Measurements from ENCODE around the gene DAD1.

Gene DAD1

DNA sequence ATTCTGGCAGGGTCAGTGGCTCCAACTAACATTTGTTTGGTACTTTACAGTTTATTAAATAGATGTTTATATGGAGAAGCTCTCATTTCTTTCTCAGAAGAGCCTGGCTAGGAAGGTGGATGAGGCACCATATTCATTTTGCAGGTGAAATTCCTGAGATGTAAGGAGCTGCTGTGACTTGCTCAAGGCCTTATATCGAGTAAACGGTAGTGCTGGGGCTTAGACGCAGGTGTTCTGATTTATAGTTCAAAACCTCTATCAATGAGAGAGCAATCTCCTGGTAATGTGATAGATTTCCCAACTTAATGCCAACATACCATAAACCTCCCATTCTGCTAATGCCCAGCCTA lies 42.3 kb downstream of the DAD1 start:
- TF ChIP-seq TAF1 (IDR thresholded peaks at IDR 0.05; ENCODE audit: borderline replicate concordance, insufficient read depth, low read length) (no peak), REST (IDR thresholded peaks at IDR 0.05; ENCODE audit: insufficient read depth in 1 of 2, low read depth in 2 of 2, low read length in 2 of 2) (no peak), FOXP2 (optimal IDR thresholded peaks at IDR 0.05; ENCODE audit: borderline replicate concordance, extremely low read depth, extremely low read length, insufficient read depth) (no peak), POLR2AphosphoS5 (IDR thresholded peaks at IDR 0.05; ENCODE audit: low read depth, low read length) (no peak), SIN3A (IDR thresholded peaks at IDR 0.05; ENCODE audit: borderline replicate concordance, insufficient read depth, low read length) (no peak)

DNA sequence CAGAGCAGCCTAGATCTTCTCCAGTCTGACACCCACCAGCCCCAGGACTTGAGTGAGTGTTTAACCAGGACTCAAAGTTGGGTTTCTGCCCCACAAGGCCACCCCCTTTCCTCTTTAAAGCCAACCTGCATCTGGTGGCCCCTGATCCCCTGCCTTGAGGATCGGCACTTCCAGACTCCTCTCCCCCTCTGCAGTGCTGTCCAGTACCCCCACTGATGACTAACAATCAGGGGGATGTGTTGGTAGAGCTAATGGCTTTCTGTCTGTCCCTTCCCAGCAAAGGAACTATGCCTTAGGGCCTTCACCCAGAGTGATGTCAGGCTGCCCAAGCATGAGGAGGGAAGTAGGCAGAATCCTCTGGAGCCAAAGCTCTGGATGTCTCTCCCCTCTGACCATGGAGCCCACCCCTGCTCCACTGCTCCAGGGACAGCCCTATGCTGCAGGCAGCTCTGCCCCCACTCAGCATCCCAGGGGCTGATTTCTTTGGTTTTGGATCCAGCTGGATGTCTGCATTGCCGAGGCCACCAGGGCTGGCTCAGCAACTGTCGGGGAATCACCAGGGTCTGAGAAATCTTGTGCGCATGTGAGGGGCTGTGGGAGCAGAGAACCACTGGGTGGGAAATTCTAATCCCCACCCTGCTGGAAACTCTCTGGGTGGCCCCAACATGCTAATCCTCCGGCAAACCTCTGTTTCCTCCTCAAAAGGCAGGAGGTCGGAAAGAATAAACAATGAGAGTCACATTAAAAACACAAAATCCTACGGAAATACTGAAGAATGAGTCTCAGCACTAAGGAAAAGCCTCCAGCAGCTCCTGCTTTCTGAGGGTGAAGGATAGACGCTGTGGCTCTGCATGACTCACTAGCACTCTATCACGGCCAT lies 42.9 kb downstream of the DAD1 start:
- TF ChIP-seq TAF1 (IDR thresholded peaks at IDR 0.05; ENCODE audit: borderline replicate concordance, insufficient read depth, low read length): no peak
- TF ChIP-seq REST (IDR thresholded peaks at IDR 0.05; ENCODE audit: insufficient read depth in 1 of 2, low read depth in 2 of 2, low read length in 2 of 2): no peak
- TF ChIP-seq POLR2AphosphoS5 (IDR thresholded peaks at IDR 0.05; ENCODE audit: low read depth, low read length): no peak
- no peak for TF ChIP-seq SIN3A (IDR thresholded peaks at IDR 0.05; ENCODE audit: borderline replicate concordance, insufficient read depth, low read length)
- TF ChIP-seq FOXP2 (optimal IDR thresholded peaks at IDR 0.05; ENCODE audit: borderline replicate concordance, extremely low read depth, extremely low read length, insufficient read depth): no peak

DNA sequence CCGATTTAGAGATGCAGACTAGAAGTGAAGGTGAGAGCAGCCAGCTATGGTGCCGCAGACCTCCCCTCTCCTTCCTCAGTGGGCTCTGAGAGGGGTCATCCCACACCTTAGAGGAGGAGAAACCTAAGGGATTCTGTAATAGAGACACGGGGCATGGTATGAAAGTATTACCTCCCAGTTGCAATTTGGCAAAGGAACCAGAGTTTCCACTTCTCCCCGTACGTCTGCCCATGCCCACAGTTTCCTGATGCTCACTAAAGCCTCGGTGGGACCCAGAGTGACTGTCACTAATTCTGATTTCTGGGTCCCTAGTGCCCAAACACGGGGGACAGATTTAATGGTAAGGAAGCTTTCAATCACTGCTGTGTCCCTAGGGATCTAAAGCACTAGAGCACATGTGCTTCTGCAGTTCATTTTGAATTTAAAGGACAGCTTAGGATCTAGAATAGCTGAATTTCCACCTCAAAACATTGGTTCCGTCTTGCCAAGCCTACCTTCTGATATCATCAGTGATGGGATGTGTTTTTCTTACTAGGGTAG lies 44.1 kb downstream of the DAD1 start:
- TF ChIP-seq SIN3A (IDR thresholded peaks at IDR 0.05; ENCODE audit: borderline replicate concordance, insufficient read depth, low read length): no peak
- TF ChIP-seq POLR2AphosphoS5 (IDR thresholded peaks at IDR 0.05; ENCODE audit: low read depth, low read length): no peak
- no peak for TF ChIP-seq TAF1 (IDR thresholded peaks at IDR 0.05; ENCODE audit: borderline replicate concordance, insufficient read depth, low read length)
- no peak for TF ChIP-seq FOXP2 (optimal IDR thresholded peaks at IDR 0.05; ENCODE audit: borderline replicate concordance, extremely low read depth, extremely low read length, insufficient read depth)
- no peak for TF ChIP-seq REST (IDR thresholded peaks at IDR 0.05; ENCODE audit: insufficient read depth in 1 of 2, low read depth in 2 of 2, low read length in 2 of 2)

GRCh38 chr14:22544406-22544805 lies 44.6 kb downstream of the DAD1 start:
- TF ChIP-seq REST (IDR thresholded peaks at IDR 0.05; ENCODE audit: insufficient read depth in 1 of 2, low read depth in 2 of 2, low read length in 2 of 2) (no peak), FOXP2 (optimal IDR thresholded peaks at IDR 0.05; ENCODE audit: borderline replicate concordance, extremely low read depth, extremely low read length, insufficient read depth) (no peak), SIN3A (IDR thresholded peaks at IDR 0.05; ENCODE audit: borderline replicate concordance, insufficient read depth, low read length) (no peak), TAF1 (IDR thresholded peaks at IDR 0.05; ENCODE audit: borderline replicate concordance, insufficient read depth, low read length) (no peak), POLR2AphosphoS5 (IDR thresholded peaks at IDR 0.05; ENCODE audit: low read depth, low read length) (no peak)

Measured in PFSK-1 (cell line).